Suprapubic skin (tissue), 3 donors: Measurements from ENCODE around the gene GOLGA5.

ENCODE experiments used
- POLR2A ChIP-seq, 2 donors: fragments of 450-650 bp; IDR thresholded peaks; one replicate each; pipeline ENCODE4 v1.6.1; 2017; ENCODE audit warnings: antibody characterized with exemption in 2 of 2, mild to moderate bottlenecking in 2 of 2, moderate library complexity in 2 of 2
- TF ChIP-seq, protein P1 (sequence below), 2 donors: fragments of 200-600 bp in 1 of 2; fragments of 450-650 bp in 1 of 2; sonication (generic) in 1 of 2; IDR thresholded peaks; one replicate each; pipeline ENCODE4 v1.5.1; 2016 to 2019; ENCODE audit warnings: antibody characterized with exemption in 2 of 2, mild to moderate bottlenecking in 1 of 2, moderate library complexity in 1 of 2

GRCh38 chr14:92785667-92786426, 8.3 kb upstream of the GOLGA5 start:
- no peak for TF ChIP-seq POLR2A (IDR thresholded peaks at IDR 0.05)
- TF ChIP-seq, protein P1, sequence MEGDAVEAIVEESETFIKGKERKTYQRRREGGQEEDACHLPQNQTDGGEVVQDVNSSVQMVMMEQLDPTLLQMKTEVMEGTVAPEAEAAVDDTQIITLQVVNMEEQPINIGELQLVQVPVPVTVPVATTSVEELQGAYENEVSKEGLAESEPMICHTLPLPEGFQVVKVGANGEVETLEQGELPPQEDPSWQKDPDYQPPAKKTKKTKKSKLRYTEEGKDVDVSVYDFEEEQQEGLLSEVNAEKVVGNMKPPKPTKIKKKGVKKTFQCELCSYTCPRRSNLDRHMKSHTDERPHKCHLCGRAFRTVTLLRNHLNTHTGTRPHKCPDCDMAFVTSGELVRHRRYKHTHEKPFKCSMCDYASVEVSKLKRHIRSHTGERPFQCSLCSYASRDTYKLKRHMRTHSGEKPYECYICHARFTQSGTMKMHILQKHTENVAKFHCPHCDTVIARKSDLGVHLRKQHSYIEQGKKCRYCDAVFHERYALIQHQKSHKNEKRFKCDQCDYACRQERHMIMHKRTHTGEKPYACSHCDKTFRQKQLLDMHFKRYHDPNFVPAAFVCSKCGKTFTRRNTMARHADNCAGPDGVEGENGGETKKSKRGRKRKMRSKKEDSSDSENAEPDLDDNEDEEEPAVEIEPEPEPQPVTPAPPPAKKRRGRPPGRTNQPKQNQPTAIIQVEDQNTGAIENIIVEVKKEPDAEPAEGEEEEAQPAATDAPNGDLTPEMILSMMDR (IDR thresholded peaks at IDR 0.05) = no peak
